SK-N-SH (cell line): ENCODE measurements around the gene SPATS1. TPM values are rescaled to one million over a fixed set of nuclear protein-coding genes. Genes with fewer than 3 reads are reported as not detected.

Source experiments
- CTCF ChIA-PET: fragments of 300-600, 350-600 bp; formaldehyde crosslinking; extraction: SDS; loops from one replicate; lab custom pipeline; 2021; lab: Yijun Ruan, JAX
- POLR2A ChIA-PET: fragments of 350-600 bp; sonication (Branson Sonifier 250); formaldehyde crosslinking; extraction: SDS; loops from one replicate; lab custom pipeline; 2020; ENCODE audit warnings: antibody characterized with exemption, inconsistent platforms; lab: Yijun Ruan, JAX
- DNase-seq: peaks from one replicate; pipeline ENCODE4 v3.0.0; 2012
- H2AFZ ChIP-seq: fragments of 200-600 bp; sonication (generic); 2 replicates; pipeline ENCODE4 v1.8.1; 2016; ENCODE audit warnings: antibody characterized with exemption, mild to moderate bottlenecking, low read depth
- H3F3A ChIP-seq: fragments of 200-600 bp; sonication (generic); replicated peaks from 2 replicates; pipeline ENCODE3; 2016; ENCODE audit warnings: antibody characterized with exemption, mild to moderate bottlenecking; ENCODE audit not compliant: insufficient read depth
- H3K27ac ChIP-seq, 2 experiments: fragments of 200-500 bp in 1 of 2; fragments of 200-600 bp in 1 of 2; sonication (Bioruptor generic) in 1 of 2; sonication (generic), shearing (Covaris generic) in 1 of 2; 2 replicates each; pipeline versions ENCODE4 v1.5.1 to v1.6.1; 2014 to 2016; ENCODE audit warnings: low read depth in 2 of 2, inconsistent platforms in 1 of 2, low read length in 1 of 2, mild to moderate bottlenecking in 1 of 2, mixed read lengths in 1 of 2
- H3K27me3 ChIP-seq: fragments of 200-600 bp; sonication (generic), shearing (Covaris generic); 2 replicates; pipeline ENCODE4 v1.6.1; 2016; ENCODE audit warnings: mixed run types; ENCODE audit not compliant: insufficient read depth
- H3K36me3 ChIP-seq, 2 experiments: fragments of 200-500 bp in 1 of 2; fragments of 200-600 bp in 1 of 2; sonication (Bioruptor generic) in 1 of 2; sonication (generic) in 1 of 2; replicated peaks in 1 of 2; 2 replicates each; pipeline versions ENCODE3 to v1.5.1; 2014 to 2016; ENCODE audit warnings: low read length in 1 of 2, mild to moderate bottlenecking in 1 of 2; ENCODE audit not compliant: insufficient read depth in 2 of 2, control insufficient read depth in 1 of 2
- H3K4me1 ChIP-seq, 2 experiments: fragments of 200-500 bp in 1 of 2; fragments of 200-600 bp in 1 of 2; sonication (Bioruptor generic) in 1 of 2; sonication (generic), shearing (Covaris generic) in 1 of 2; 2 replicates each; pipeline versions ENCODE4 v1.5.1 to v1.6.1; 2014 to 2016; ENCODE audit warnings: low read depth in 1 of 2, low read length in 1 of 2, mixed run types in 1 of 2; ENCODE audit not compliant: insufficient read depth in 2 of 2, control insufficient read depth in 1 of 2
- H3K4me2 ChIP-seq: fragments of 200-600 bp; sonication (generic), shearing (Covaris generic); 2 replicates; pipeline ENCODE4 v1.6.1; 2017; ENCODE audit warnings: mixed run types
- H3K4me3 ChIP-seq, 2 experiments: fragments of 200-500 bp in 1 of 2; fragments of 200-600 bp in 1 of 2; sonication (Bioruptor generic) in 1 of 2; sonication (generic), shearing (Covaris generic) in 1 of 2; 2 replicates each; pipeline versions ENCODE4 v1.5.1 to v1.8.1; 2014 to 2016; ENCODE audit warnings: low read depth in 2 of 2, inconsistent platforms in 1 of 2, low read length in 1 of 2, mild to moderate bottlenecking in 1 of 2, mixed read lengths in 1 of 2, moderate library complexity in 1 of 2
- H3K79me2 ChIP-seq: fragments of 200-600 bp; sonication (generic); 2 replicates; pipeline ENCODE4 v1.8.1; 2017; ENCODE audit warnings: mild to moderate bottlenecking; ENCODE audit not compliant: insufficient read depth
- H3K9ac ChIP-seq: fragments of 200-600 bp; sonication (generic); 2 replicates; pipeline ENCODE4 v1.6.1; 2017; ENCODE audit warnings: mixed run types
- H3K9me2 ChIP-seq: fragments of 200-600 bp; sonication (generic); 2 replicates; pipeline ENCODE4 v1.6.1; 2017; ENCODE audit warnings: mixed run types
- H3K9me3 ChIP-seq: fragments of 200-600 bp; sonication (generic); 2 replicates; pipeline ENCODE4 v1.6.1; 2017; ENCODE audit warnings: mixed run types, mild to moderate bottlenecking, moderate library complexity
- H4K20me1 ChIP-seq: fragments of 200-600 bp; sonication (generic); 2 replicates; pipeline ENCODE4 v1.6.1; 2017; ENCODE audit warnings: mild to moderate bottlenecking, mixed run types; ENCODE audit not compliant: insufficient read depth
- CHD2 ChIP-seq: fragments of 150-350 bp; IDR thresholded peaks from 2 replicates; pipeline ENCODE4 v1.6.1; 2018; ENCODE audit warnings: low read length; ENCODE audit not compliant: partially characterized antibody
- ELF1 ChIP-seq: IDR thresholded peaks from 2 replicates; pipeline ENCODE4 v1.4.0; 2012
- EP300 ChIP-seq, 2 experiments: IDR thresholded peaks; 2 replicates each; pipeline versions ENCODE4 v1.4.0 to v1.6.1; 2012; ENCODE audit warnings: borderline replicate concordance in 1 of 2, low read depth in 1 of 2, low read length in 1 of 2
- EZH2phosphoT487 ChIP-seq: fragments of 200-600 bp; sonication (generic); IDR thresholded peaks from 2 replicates; pipeline ENCODE4 v1.6.1; 2017; ENCODE audit warnings: low read depth, mixed run types, mild to moderate bottlenecking, antibody characterized with exemption, moderate library complexity, borderline replicate concordance
- FOSL2 ChIP-seq: IDR thresholded peaks from 2 replicates; pipeline ENCODE4 v1.4.0; 2012; ENCODE audit warnings: low read depth, mild to moderate bottlenecking, moderate library complexity, borderline replicate concordance
- GATA2 ChIP-seq: sonication (generic); formaldehyde crosslinking; IDR thresholded peaks from 2 replicates; pipeline ENCODE4 v1.5.0; 2020; ENCODE audit warnings: mild to moderate bottlenecking, missing genetic modification reagents
- JUND ChIP-seq: IDR thresholded peaks from 2 replicates; pipeline ENCODE4 v1.4.0; 2012
- MAX ChIP-seq: IDR thresholded peaks from 2 replicates; pipeline ENCODE4 v1.4.0; 2012; ENCODE audit warnings: low read depth
- MEF2A ChIP-seq: IDR thresholded peaks from 2 replicates; pipeline ENCODE4 v1.4.0; 2012; ENCODE audit warnings: low read depth, borderline replicate concordance
- PBX3 ChIP-seq: IDR thresholded peaks from 2 replicates; pipeline ENCODE4; 2012
- RAD21 ChIP-seq: IDR thresholded peaks from 2 replicates; pipeline ENCODE4 v1.6.1; 2012; ENCODE audit warnings: mild to moderate bottlenecking, low read length
- RXRA ChIP-seq: IDR thresholded peaks from 2 replicates; pipeline ENCODE4 v1.4.0; 2012; ENCODE audit warnings: low read depth, mild to moderate bottlenecking, borderline replicate concordance
- TCF12 ChIP-seq: IDR thresholded peaks from 2 replicates; pipeline ENCODE4 v1.4.0; 2012
- ZBTB33 ChIP-seq: IDR thresholded peaks from 2 replicates; pipeline ENCODE4 v1.4.0; 2012; ENCODE audit warnings: low read depth, borderline replicate concordance
- WGBS: methylation state at CpG from one replicate; pipeline ENCODE4 v1.1.6; 2017; ENCODE audit warnings: low lambda C conversion rate; 5-methylcytosine and 5-hydroxymethylcytosine counted together
- polyA plus RNA-seq, 3 experiments: library from polyadenylated mRNA; depleted of rRNA; stranded (reverse); fragments of >200 nt; gene quantifications; 2 replicates each; pipeline ENCODE4 v1.2.3, GENCODE V29; 2012

Gene SPATS1
- polyA plus RNA-seq, 1 of the 3 experiments (the other 2 are of a cell fraction), result not detected

- H4K20me1 ChIP-seq, result no peaks in the 10 kb centered on the region
- H3K4me3 ChIP-seq, result no peak overlapping the region
- no peaks in the 10 kb centered on the region for H3K79me2 ChIP-seq
- no peak overlapping the region for H3K27ac ChIP-seq
- no peak overlapping the region for H3K4me2 ChIP-seq
- 61% methylated on average over 5 of the region's 7 CpGs for WGBS
- ChIA-PET CTCF (interaction anchor here (1.1 to 10.2 kb wide), 10 partner anchors 11 to 243 kb away, joined by 3 to 220 read pairs (median 16); partner anchors contain the start of genes AARS2, NFKBIE, SLC35B2 and TMEM151B), POLR2A (no interaction called here)
- H3K4me1 ChIP-seq, result peaks cover 0 to 24% of the 10 kb centered on the region in 2 experiments; a peak in 2 of 4 replicates
- no peak overlapping the region for H3K9ac ChIP-seq
- H3K36me3 ChIP-seq, result no peaks in the 10 kb centered on the region
- H3K27me3 ChIP-seq, result peaks cover 45% of the 10 kb centered on the region
- no peaks in the 10 kb centered on the region for H3F3A ChIP-seq
- TF ChIP-seq ELF1 (no peak), TCF12 (no peak), FOSL2 (no peak)
- no peak overlapping the region for H2AFZ ChIP-seq
- H3K9me3 ChIP-seq, result no peaks in the 10 kb centered on the region
- no peaks in the 10 kb centered on the region for H3K9me2 ChIP-seq
- no peak for DNase-seq
These were observed 2.5 kb upstream of the SPATS1 start for GRCh38 chr6:44339763-44340625.

- ChIA-PET POLR2A (interaction anchor here (0.6 to 2.4 kb wide), 7 partner anchors 9 to 114 kb away, joined by 3 to 10 read pairs (median 5); partner anchors contain the start of genes CDC5L, HSP90AB1, SLC35B2 and TMEM151B), CTCF (interaction anchor here (1.2 to 3.4 kb wide), 13 partner anchors 8 to 168 kb away, joined by 3 to 30 read pairs (median 6); partner anchors contain the start of genes AARS2, SLC35B2 and TMEM151B)
- H3K27ac ChIP-seq, result peak overlapping the region in 1 of 2 experiments; percentile 92; a peak in 2 of 4 replicates
- no peak overlapping the region for H3K4me3 ChIP-seq
- H3F3A ChIP-seq, result no peaks in the 10 kb centered on the region
- no peak for TF ChIP-seq MEF2A
- TF ChIP-seq RAD21, result no peak
- no peak overlapping the region for H3K9ac ChIP-seq
- peaks cover 0 to 24% of the 10 kb centered on the region in 2 experiments; a peak in 2 of 4 replicates for H3K4me1 ChIP-seq
- peak; percentile 16 for DNase-seq
- H3K9me3 ChIP-seq, result no peaks in the 10 kb centered on the region
- H3K36me3 ChIP-seq, result no peaks in the 10 kb centered on the region
- H2AFZ ChIP-seq, result no peak overlapping the region
- no peaks in the 10 kb centered on the region for H3K79me2 ChIP-seq
- H3K9me2 ChIP-seq, result no peaks in the 10 kb centered on the region
- 38% methylated on average over 8 of the region's 8 CpGs for WGBS
- peaks cover 36% of the 10 kb centered on the region for H3K27me3 ChIP-seq
- H4K20me1 ChIP-seq, result no peaks in the 10 kb centered on the region
- H3K4me2 ChIP-seq, result no peak overlapping the region
These were observed 1.2 kb upstream of the SPATS1 start for GRCh38 chr6:44341095-44341890.

- Histone ChIP-seq H3K4me1 (peaks cover 0 to 24% of the 10 kb centered on the region in 2 experiments; a peak in 2 of 4 replicates), H3K27me3 (peaks cover 30% of the 10 kb centered on the region), H3F3A (no peaks in the 10 kb centered on the region), H3K4me3 (peak overlapping the region; percentile 26 to 29; a peak in 2 of 4 replicates), H3K9me3 (no peaks in the 10 kb centered on the region), H3K9ac (no peak overlapping the region), H3K27ac (peak overlapping the region in 1 of 2 experiments; percentile 92; a peak in 2 of 4 replicates), H3K4me2 (0 out of 2 replicates have a peak overlapping the region, but pooled peaks have one; percentile 37), H3K36me3 (no peaks in the 10 kb centered on the region), H3K79me2 (no peaks in the 10 kb centered on the region), H4K20me1 (no peaks in the 10 kb centered on the region), H3K9me2 (no peaks in the 10 kb centered on the region), H2AFZ (peak overlapping the region; percentile 11; the same call in 1 of the 2 replicates)
- CTCF ChIA-PET, result interaction anchor here (1.2 to 3.4 kb wide), 14 partner anchors 9 to 169 kb away, joined by 3 to 30 read pairs (median 6); partner anchors contain the start of genes AARS2, SLC35B2 and TMEM151B
- POLR2A ChIA-PET, result interaction anchor here (0.6 to 2.4 kb wide), 8 partner anchors 10 to 113 kb away, joined by 3 to 10 read pairs (median 5); partner anchors contain the start of genes CDC5L, HSP90AB1, SLC35B2 and TMEM151B
- peak; percentile 71 for DNase-seq
- 16% methylated on average over 6 of the region's 6 CpGs for WGBS
- TF ChIP-seq MAX (no peak), FOSL2 (no peak), PBX3 (no peak), GATA2 (peak; percentile 76), ZBTB33 (no peak), CHD2 (peak; percentile 77), EP300 (IDR thresholded peaks at IDR 0.05; ENCODE audit: borderline replicate concordance in 1 of 2, low read depth in 1 of 2, low read length in 1 of 2) (peak in 1 of 2 experiments; percentile 79; a peak in 2 of 4 replicates), RXRA (no peak), JUND (no peak), EZH2phosphoT487 (no peak), RAD21 (no peak)
These were observed 398 bp upstream of the SPATS1 start for GRCh38 chr6:44342052-44342451.
